Kidney capillary endothelial cell (primary cell): Measurements from ENCODE around the gene KDM4F.

Source experiments
- DNase-seq: peaks from one replicate; pipeline ENCODE4 v3.0.0-alpha.2; 2018; ENCODE audit warnings: low spot score

The KDM4F gene

GRCh38 chr11:95065336-95065735, 16.1 kb downstream of the KDM4F start:
- no peak for DNase-seq

- no peak for DNase-seq
Measured at GRCh38 chr11:95066716-95067038, 17.5 kb downstream of the KDM4F start, which contains the start of gene SRSF8. TSS of gene SRSF8 (plus strand) at chr11:95066919. CDS start at chr11:95067227, 308 bp downstream.

GRCh38 chr11:95067039-95067840, 18.0 kb downstream of the KDM4F start:
- DNase-seq = peak; percentile 63

- peak; percentile 26 for DNase-seq
Measured at GRCh38 chr11:95067841-95068219, 18.6 kb downstream of the KDM4F start.

- peak; percentile 94 for DNase-seq
Measured at GRCh38 chr11:95068549-95068948, 19.3 kb downstream of the KDM4F start.

GRCh38 chr11:95070471-95070870, 21.2 kb downstream of the KDM4F start:
- no peak for DNase-seq

- DNase-seq = no peak
Measured at GRCh38 chr11:95072948-95073347, 23.7 kb downstream of the KDM4F start.

GRCh38 chr11:95074792-95075563, 25.8 kb downstream of the KDM4F start:
- DNase-seq = no peak

GRCh38 chr11:95076416-95076815, 27.2 kb downstream of the KDM4F start:
- no peak for DNase-seq

- no peak for DNase-seq
Measured at GRCh38 chr11:95076981-95077380, 27.8 kb downstream of the KDM4F start.

GRCh38 chr11:95078526-95078925, 29.3 kb downstream of the KDM4F start:
- DNase-seq = no peak

- DNase-seq = no peak
Measured at GRCh38 chr11:95081010-95081409, 31.8 kb downstream of the KDM4F start.

- DNase-seq = no peak
Measured at GRCh38 chr11:95081412-95081811, 32.2 kb downstream of the KDM4F start.

GRCh38 chr11:95082576-95083001, 33.4 kb downstream of the KDM4F start:
- DNase-seq = no peak

GRCh38 chr11:95084509-95084908, 35.3 kb downstream of the KDM4F start:
- DNase-seq = no peak

GRCh38 chr11:95085117-95085816, 36.0 kb downstream of the KDM4F start:
- no peak for DNase-seq

- DNase-seq = no peak
Measured at GRCh38 chr11:95086151-95086550, 36.9 kb downstream of the KDM4F start.

GRCh38 chr11:95086836-95087570, 37.8 kb downstream of the KDM4F start:
- DNase-seq = no peak

- no peak for DNase-seq
Measured at GRCh38 chr11:95088946-95089619, 39.9 kb downstream of the KDM4F start.

GRCh38 chr11:95089620-95090542, 40.7 kb downstream of the KDM4F start, which contains the start of gene ENDOD1:
TSS of gene ENDOD1 (plus strand) at chr11:95089846. CDS start at chr11:95089928, 82 bp downstream.
- DNase-seq = peak; percentile 67
